NCI-H146 (cell line): ENCODE data around the gene CHIC2.
"Not testable (repeated sequence)": the region's sequence is repeated elsewhere in the genome, so short reads cannot be mapped to it uniquely, and the experiment has no call there.

Experiments
- DNase-seq: peaks from one replicate; lab custom pipeline; 2025; lab: John Stamatoyannopoulos, UW

CHIC2 gene

GRCh38 chr4:54064317-54065111, at the start of gene CHIC2:
Gene CHIC2 (minus strand): TSS chr4:54064605. CDS start chr4:54064300, 305 bp downstream.
- peak; percentile 98 for DNase-seq

GRCh38 chr4:54113206-54113605, 48.8 kb upstream of the CHIC2 start:
- DNase-seq = not testable (repeated sequence)

GRCh38 chr4:54110019-54110416, 45.6 kb upstream of the CHIC2 start:
- no peak for DNase-seq

- no peak for DNase-seq
Measured at GRCh38 chr4:54109241-54110018, 45.0 kb upstream of the CHIC2 start.

GRCh38 chr4:54107951-54108748, 43.7 kb upstream of the CHIC2 start:
- DNase-seq = no peak

GRCh38 chr4:54104907-54105306, 40.5 kb upstream of the CHIC2 start:
- DNase-seq = no peak

GRCh38 chr4:54103190-54103574, 38.8 kb upstream of the CHIC2 start:
- no peak for DNase-seq

- DNase-seq = no peak
Measured at GRCh38 chr4:54102531-54103106, 38.2 kb upstream of the CHIC2 start.

GRCh38 chr4:54101190-54102041, 37.0 kb upstream of the CHIC2 start:
- no peak for DNase-seq

- peak; percentile 65 for DNase-seq
Measured at GRCh38 chr4:54100595-54101189, 36.3 kb upstream of the CHIC2 start.

GRCh38 chr4:54099748-54100574, 35.6 kb upstream of the CHIC2 start, which contains the start of gene GSX2:
Gene GSX2 (plus strand): TSS chr4:54100163. CDS start chr4:54100345, 182 bp downstream.
- DNase-seq = peak; percentile 80

- peak; percentile 71 for DNase-seq
Measured at GRCh38 chr4:54099287-54099747, 34.9 kb upstream of the CHIC2 start.

- DNase-seq = peak; percentile 18
Measured at GRCh38 chr4:54098375-54098774, 34.0 kb upstream of the CHIC2 start.

GRCh38 chr4:54097152-54097551, 32.7 kb upstream of the CHIC2 start:
- no peak for DNase-seq

GRCh38 chr4:54096295-54096962, 32.0 kb upstream of the CHIC2 start:
- no peak for DNase-seq

GRCh38 chr4:54095110-54095825, 30.9 kb upstream of the CHIC2 start:
- no peak for DNase-seq

- DNase-seq = peak; percentile 11
Measured at GRCh38 chr4:54094451-54094850, 30.0 kb upstream of the CHIC2 start.
